Stomach (tissue), 4 donors: Measurements from ENCODE around the gene IPCEF1.

Source experiments
- CTCF ChIP-seq, 7 experiments: fragments of 450-650 bp in 4 of 7; fragments of 200-600 bp in 3 of 7; sonication (generic) in 3 of 7; IDR thresholded peaks; one replicate each; pipeline ENCODE4 v1.5.1; 2016 to 2019; ENCODE audit warnings: antibody characterized with exemption in 7 of 7, control low read depth in 2 of 7, mild to moderate bottlenecking in 1 of 7
- POLR2A ChIP-seq, 4 donors: fragments of 450-650 bp; IDR thresholded peaks; one replicate each; pipeline ENCODE4 v1.6.1; 2016; ENCODE audit warnings: antibody characterized with exemption in 4 of 4, control low read depth in 2 of 4, mild to moderate bottlenecking in 1 of 4, moderate library complexity in 1 of 4
- POLR2AphosphoS5 ChIP-seq, 3 donors: sonication (generic); formaldehyde crosslinking; IDR thresholded peaks; one replicate each; pipeline ENCODE4 v1.6.1; 2016; ENCODE audit warnings: antibody characterized with exemption in 3 of 3

GRCh38 chr6:154218301-154218700 is 138.3 kb downstream of the IPCEF1 start:
- TF ChIP-seq POLR2A (IDR thresholded peaks at IDR 0.05): no peak
- TF ChIP-seq CTCF (IDR thresholded peaks at IDR 0.05): no peak
- no peak for TF ChIP-seq POLR2AphosphoS5 (IDR thresholded peaks at IDR 0.05)
